Activated CD4-positive, alpha-beta T cell treated with anti-CD3 and anti-CD28 coated beads, Interleukin-2, amount 50 U/mL, for 24 hours (primary cell): Measurements from ENCODE around the gene TPCN1.
A peak's percentile ranks its signal among the peaks of the same experiment; 100 is the strongest.

ENCODE experiments used
- DNase-seq, 2 donors: peaks; one replicate each; pipeline ENCODE4 v3.0.0-alpha.2; 2020; ENCODE audit warnings: low read depth in 1 of 2, low spot score in 1 of 2

Gene TPCN1

DNA sequence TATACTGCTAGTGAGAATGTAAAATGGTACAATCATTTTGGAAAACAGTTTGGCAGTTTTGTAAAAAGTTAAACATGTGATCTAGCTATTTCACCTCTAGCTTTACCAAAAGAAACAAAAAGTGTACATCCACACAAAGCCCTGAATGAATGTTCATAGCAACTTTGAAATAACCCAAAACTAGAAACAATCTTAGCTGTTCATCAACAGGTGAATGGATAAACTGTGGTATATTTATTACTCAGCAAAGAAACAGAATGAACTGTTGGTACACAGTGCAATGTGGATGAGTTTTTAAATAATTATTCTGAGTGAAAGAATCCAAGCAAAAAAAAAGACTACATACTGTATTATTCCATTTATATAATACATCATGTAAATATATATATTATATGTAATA is 36.3 kb downstream of the TPCN1 start:
- no peak for DNase-seq

DNA sequence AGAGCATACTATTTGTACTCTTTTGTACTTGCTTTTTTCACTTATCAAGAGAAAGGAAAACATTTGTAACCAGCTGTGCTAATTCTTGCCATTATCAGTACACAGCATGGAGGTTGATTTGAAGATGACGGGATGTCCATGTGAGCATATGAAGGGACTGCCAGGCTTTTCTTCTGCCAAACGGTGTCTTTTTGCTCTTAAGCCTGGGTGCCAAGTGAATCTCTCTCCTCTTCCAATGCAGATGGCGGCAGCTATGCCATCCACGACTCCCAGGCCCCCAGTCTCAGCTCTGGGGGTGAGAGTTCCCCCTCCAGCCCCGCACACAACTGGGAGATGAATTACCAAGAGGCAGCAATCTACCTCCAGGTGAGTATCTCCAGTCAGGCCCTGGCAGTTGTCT is 38.9 kb downstream of the TPCN1 start:
- no peak for DNase-seq

GRCh38 chr12:113260636-113261300 is 39.5 kb downstream of the TPCN1 start:
- no peak for DNase-seq

- DNase-seq = peak in 1 of 2 donors; percentile 21
Measured at GRCh38 chr12:113261847-113262470, 40.7 kb downstream of the TPCN1 start.

DNA sequence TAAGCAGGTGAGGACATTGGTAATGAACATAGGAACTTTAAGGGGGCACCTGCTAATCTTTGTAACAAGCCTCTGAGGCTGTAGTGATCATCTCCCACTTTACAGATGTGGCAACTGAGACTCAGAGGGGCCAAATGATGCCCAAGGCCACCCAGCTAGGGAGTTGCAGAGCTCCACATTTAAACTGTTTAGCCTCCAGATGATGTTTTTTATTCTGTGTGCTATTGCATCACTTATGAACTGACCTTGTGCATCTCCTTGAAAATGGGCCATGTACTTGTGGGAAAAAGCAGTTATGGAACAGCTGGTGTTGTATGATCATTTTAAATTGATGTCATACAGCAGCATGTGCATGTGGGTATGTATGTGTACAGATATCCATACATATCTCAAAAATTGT is 41.4 kb downstream of the TPCN1 start:
- DNase-seq = no peak

DNA sequence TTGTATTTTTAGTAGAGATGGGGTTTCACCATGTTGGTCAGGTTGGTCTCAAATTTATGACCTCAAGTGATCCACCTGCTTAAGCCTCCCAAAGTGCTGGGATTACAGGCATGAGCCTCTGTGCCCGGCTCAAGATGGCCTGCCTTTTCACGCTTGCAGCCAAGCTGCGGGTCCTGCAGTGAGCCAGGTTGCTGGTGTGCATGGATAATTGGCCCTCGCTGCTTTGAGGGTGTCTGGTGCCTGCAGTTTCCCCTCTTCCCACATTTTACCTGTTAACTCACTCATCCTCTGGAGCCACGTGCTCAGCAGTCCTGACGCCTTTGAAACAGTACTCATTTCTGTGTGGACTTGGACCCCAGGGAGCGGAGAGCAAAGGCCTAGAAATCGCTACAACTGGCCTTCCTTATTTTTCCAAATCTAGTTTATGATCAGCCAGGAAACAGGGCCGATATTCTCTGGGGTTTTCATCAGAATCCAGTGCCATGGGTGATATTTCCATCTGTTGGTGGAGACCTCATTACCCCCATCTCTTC is 42.2 kb downstream of the TPCN1 start:
- DNase-seq = no peak

- DNase-seq = no peak
Measured at GRCh38 chr12:113266106-113266895, 45.0 kb downstream of the TPCN1 start.

GRCh38 chr12:113267621-113268020 is 46.4 kb downstream of the TPCN1 start:
- DNase-seq = no peak

DNA sequence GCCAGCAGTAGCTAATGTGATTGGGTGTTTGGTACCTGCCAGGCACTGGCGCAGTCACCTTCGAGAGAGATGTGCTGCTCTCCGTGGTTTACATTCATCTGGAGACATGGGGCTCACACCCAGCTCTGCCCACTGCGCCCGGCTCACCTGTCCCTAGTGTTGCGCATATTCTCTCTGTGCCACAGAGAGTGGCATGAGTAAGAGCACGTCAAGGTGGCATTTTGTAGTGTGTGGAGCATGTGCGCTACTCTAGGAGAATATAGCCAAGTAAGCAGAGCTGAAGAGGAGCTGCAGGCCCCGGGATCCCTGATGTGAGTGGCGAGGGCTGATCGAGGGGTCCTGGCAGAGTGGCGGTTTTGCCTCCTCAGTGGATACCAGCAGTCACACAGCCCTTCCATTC is 46.9 kb downstream of the TPCN1 start:
- no peak for DNase-seq

DNA sequence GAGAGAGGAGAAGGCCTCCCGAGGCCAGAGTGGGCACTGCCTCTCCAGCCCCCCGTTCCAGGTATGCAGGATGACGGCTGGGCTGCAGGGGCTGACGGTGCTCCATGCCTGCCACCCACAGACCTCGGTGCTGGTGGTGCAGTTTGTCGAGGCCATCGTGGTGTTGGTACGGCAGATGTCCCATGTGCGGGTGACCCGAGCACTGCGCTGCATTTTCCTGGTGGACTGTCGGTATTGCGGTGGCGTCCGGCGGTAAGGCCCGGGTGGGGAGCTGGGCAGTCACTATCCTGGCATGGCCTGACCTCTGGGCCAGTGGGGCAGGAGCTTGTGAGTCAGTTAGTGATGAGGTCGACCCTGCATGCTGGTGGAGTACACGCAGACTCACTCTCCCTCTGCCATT is 47.4 kb downstream of the TPCN1 start:
- DNase-seq = no peak

DNA sequence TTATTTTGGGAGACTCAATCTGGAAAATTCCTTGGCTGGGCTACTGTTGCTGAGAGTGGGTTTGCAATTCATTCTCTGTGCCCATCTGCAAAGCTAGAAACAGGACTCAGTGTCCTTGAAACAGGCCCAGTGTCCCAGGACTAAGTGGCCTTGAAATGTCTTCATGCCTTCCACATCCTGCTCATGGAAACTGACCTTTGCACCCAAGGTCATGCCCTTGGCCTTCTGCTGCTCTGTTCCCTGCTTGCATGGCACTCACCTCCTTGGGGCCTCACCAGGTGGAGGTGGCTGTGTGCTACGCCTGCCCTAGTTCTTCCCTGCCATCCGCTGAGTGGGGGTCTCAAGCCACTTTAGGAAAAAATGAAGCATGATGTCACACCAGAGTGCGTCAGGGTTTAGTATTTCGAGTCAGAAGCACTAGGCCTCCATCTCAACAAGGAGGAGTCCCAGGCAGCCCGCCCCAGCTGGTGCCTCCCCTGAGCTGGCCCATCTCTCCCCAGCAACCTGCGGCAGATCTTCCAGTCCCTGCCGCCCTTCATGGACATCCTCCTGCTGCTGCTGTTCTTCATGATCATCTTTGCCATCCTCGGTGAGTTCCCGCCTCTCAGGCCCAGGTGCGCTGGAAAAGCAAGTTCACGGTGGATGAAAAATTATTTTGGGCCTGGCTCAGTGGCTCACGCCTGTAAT is 48.1 kb downstream of the TPCN1 start:
- DNase-seq = no peak

- no peak for DNase-seq
Measured at GRCh38 chr12:113270709-113271009, 49.4 kb downstream of the TPCN1 start.

DNA sequence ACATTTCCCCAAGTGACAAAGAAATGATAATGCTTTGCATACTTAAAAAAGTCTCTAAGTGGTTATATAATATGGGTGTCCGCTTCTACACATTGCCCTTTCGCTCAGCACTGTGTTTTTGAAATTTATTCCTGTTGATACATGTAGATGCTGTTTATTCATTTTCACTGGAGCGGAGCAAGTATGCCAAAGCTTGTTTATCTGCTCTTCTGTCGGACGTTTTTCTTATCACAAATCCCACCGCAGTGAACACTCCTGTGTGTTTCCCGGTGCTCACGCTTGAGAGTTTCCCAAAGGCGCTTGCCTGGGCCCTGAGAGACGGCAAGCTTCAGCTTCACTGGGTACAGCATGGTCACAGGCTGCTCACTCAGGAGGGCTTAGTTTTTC is 50.2 kb downstream of the TPCN1 start:
- DNase-seq = no peak

GRCh38 chr12:113271853-113272561 is 50.7 kb downstream of the TPCN1 start:
- no peak for DNase-seq

- DNase-seq = no peak
Measured at GRCh38 chr12:113273053-113273725, 51.9 kb downstream of the TPCN1 start.

GRCh38 chr12:113274848-113275247 is 53.6 kb downstream of the TPCN1 start:
- DNase-seq = no peak

GRCh38 chr12:113276306-113276705 is 55.0 kb downstream of the TPCN1 start:
- no peak for DNase-seq

GRCh38 chr12:113276946-113277500 is 55.8 kb downstream of the TPCN1 start:
- DNase-seq = no peak

DNA sequence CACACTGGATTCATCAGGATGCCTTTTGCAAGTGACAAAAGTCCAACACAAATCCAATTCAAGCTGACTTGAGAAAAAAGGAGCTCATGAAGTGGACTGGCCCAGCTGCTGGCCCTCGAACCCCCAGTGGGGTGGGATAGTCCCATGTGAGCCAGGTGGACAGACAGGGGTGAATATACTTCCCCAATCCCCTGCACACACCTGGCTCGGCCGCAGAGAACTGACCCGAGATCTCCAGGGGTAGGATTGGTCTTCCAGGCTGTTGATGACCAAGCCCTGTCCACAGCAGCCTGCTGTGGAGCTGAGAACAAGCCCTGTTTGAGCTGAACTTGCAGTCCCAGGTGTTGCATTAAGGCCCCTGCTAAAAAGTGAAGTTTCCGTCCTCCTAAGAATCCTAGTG is 56.2 kb downstream of the TPCN1 start:
- DNase-seq = no peak

DNA sequence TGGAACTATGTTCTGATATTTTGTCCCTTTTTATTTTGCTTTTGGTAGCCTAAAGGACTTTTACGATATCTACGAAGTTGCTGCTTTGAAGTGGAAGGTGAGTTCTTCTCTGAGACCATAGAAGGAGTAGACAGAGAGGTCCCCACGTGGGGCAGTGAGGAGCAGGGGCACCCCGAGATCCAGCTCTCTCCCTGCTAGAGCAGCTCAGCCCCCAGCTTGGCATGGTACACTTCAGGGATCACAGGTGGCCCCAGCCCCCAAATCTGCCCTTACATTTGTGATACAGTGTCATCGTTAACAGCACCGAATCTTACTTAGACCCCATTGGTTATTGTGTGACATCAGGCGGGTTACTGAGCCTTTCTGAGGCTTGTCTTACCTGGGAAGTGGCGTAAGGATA is 56.9 kb downstream of the TPCN1 start:
- no peak for DNase-seq
